CD14-positive monocyte (primary cell): Measurements from ENCODE around the gene RAB26. TPM values are rescaled to one million over a fixed set of nuclear protein-coding genes. Genes with fewer than 3 reads are reported as not detected.

ENCODE experiments used
- DNase-seq, 3 donors: peaks; one replicate each; pipeline ENCODE4 v3.0.0-alpha.2; 2011 to 2022
- H2AFZ ChIP-seq: 2 replicates; pipeline ENCODE4 v1.6.0; 2012; ENCODE audit warnings: mild to moderate bottlenecking, low read depth, low read length, inconsistent platforms; ENCODE audit not compliant: insufficient read depth, poor library complexity, severe bottlenecking
- H3K27ac ChIP-seq, 2 donors: 1 replicate in 1 of 2; 2 replicates in 1 of 2; pipeline ENCODE4 v1.5.1; 2012 to 2013; ENCODE audit warnings: low read length in 2 of 2, control low read depth in 1 of 2, inconsistent platforms in 1 of 2, low read depth in 1 of 2, mild to moderate bottlenecking in 1 of 2
- H3K27me3 ChIP-seq, 2 donors: one replicate each; pipeline versions ENCODE4 v1.6.0 to v1.6.1; 2011 to 2013; ENCODE audit warnings: low read length in 2 of 2; ENCODE audit not compliant: control insufficient read depth in 2 of 2, insufficient read depth in 2 of 2
- H3K36me3 ChIP-seq, 2 donors: replicated peaks in 1 of 2; 1 replicate in 1 of 2; 2 replicates in 1 of 2; pipeline versions ENCODE4 v1.5.1 to v1.6.1; 2012 to 2013; ENCODE audit warnings: low read length in 2 of 2, control low read depth in 1 of 2, inconsistent platforms in 1 of 2, mild to moderate bottlenecking in 1 of 2; ENCODE audit not compliant: insufficient read depth in 2 of 2, control insufficient read depth in 1 of 2
- H3K4me1 ChIP-seq, 2 donors: 1 replicate in 1 of 2; 2 replicates in 1 of 2; pipeline versions ENCODE4 v1.5.1 to v1.6.1; 2012 to 2013; ENCODE audit warnings: low read length in 2 of 2, control low read depth in 1 of 2, inconsistent platforms in 1 of 2, mild to moderate bottlenecking in 1 of 2, moderate library complexity in 1 of 2; ENCODE audit not compliant: insufficient read depth in 2 of 2, control insufficient read depth in 1 of 2
- H3K4me2 ChIP-seq: replicated peaks from 2 replicates; pipeline ENCODE3; 2012; ENCODE audit warnings: low read length, moderate library complexity, mild to moderate bottlenecking; ENCODE audit not compliant: poor library complexity, severe bottlenecking; ENCODE audit errors: extremely low read depth
- H3K4me3 ChIP-seq, 3 experiments: fragments of 200-600 bp in 1 of 3; sonication (generic) in 1 of 3; replicated peaks in 1 of 3; 1 replicate in 2 of 3; 2 replicates in 1 of 3; pipeline ENCODE4 v1.5.1; 2011 to 2013; ENCODE audit warnings: low read length in 3 of 3, mild to moderate bottlenecking in 3 of 3, control low read depth in 2 of 3, low read depth in 2 of 3, inconsistent platforms in 1 of 3, moderate library complexity in 1 of 3
- H3K79me2 ChIP-seq: 2 replicates; pipeline ENCODE4 v1.6.0; 2012; ENCODE audit warnings: mild to moderate bottlenecking, control low read depth, inconsistent platforms, low read length, moderate library complexity; ENCODE audit not compliant: insufficient read depth
- H3K9ac ChIP-seq: 2 replicates; pipeline ENCODE4 v1.6.0; 2017; ENCODE audit warnings: low read length, mild to moderate bottlenecking; ENCODE audit not compliant: insufficient read depth, poor library complexity, severe bottlenecking
- H3K9me3 ChIP-seq, 2 donors: replicated peaks in 1 of 2; 1 replicate in 1 of 2; 2 replicates in 1 of 2; pipeline versions ENCODE4 v1.5.1 to v1.6.1; 2012 to 2013; ENCODE audit warnings: low read length in 2 of 2, control low read depth in 1 of 2; ENCODE audit not compliant: control insufficient read depth in 1 of 2, insufficient read depth in 1 of 2
- H4K20me1 ChIP-seq: 2 replicates; pipeline ENCODE4 v1.6.0; 2012; ENCODE audit warnings: mild to moderate bottlenecking, low read length, control low read depth, moderate library complexity; ENCODE audit not compliant: insufficient read depth
- H3K27ac Mint-ChIP-seq, 7 donors: one replicate each; pipeline ENCODE4 v1.8.0; 2020; ENCODE audit warnings: mild to moderate bottlenecking in 7 of 7, mixed read lengths in 7 of 7, moderate library complexity in 6 of 7, inconsistent platforms in 2 of 7
- H3K27me3 Mint-ChIP-seq, 3 donors: one replicate each; pipeline ENCODE4 v1.8.0; 2021 to 2022; ENCODE audit warnings: low read depth in 3 of 3, mild to moderate bottlenecking in 3 of 3, mixed read lengths in 3 of 3, moderate library complexity in 3 of 3, inconsistent platforms in 1 of 3
- H3K36me3 Mint-ChIP-seq, 2 donors: one replicate each; pipeline ENCODE4 v1.8.0; 2020; ENCODE audit warnings: mixed read lengths in 2 of 2, inconsistent platforms in 1 of 2, mild to moderate bottlenecking in 1 of 2
- H3K4me1 Mint-ChIP-seq: one replicate; pipeline ENCODE4 v1.8.0; 2020; ENCODE audit warnings: mild to moderate bottlenecking, mixed read lengths
- H3K4me3 Mint-ChIP-seq, 2 donors: one replicate each; pipeline ENCODE4 v1.8.0; 2020; ENCODE audit warnings: mild to moderate bottlenecking in 2 of 2, mixed read lengths in 2 of 2, moderate library complexity in 1 of 2
- H3K9me3 Mint-ChIP-seq, 7 donors: one replicate each; pipeline ENCODE4 v1.8.0; 2020 to 2022; ENCODE audit warnings: mixed read lengths in 7 of 7, mild to moderate bottlenecking in 6 of 7, moderate library complexity in 6 of 7, inconsistent platforms in 2 of 7
- CTCF ChIP-seq: fragments of 200-600 bp; IDR thresholded peaks from one replicate; pipeline ENCODE4 v1.8.0; 2022; ENCODE audit warnings: antibody characterized with exemption, mild to moderate bottlenecking
- WGBS: methylation state at CpG from one replicate; pipeline ENCODE4 v1.1.5; 2013; ENCODE audit warnings: missing lambda C conversion rate; ENCODE audit not compliant: insufficient coverage; 5-methylcytosine and 5-hydroxymethylcytosine counted together
- intact Hi-C, 2 donors: fragments of 100-400 bp; cut with micrococcal nuclease; formaldehyde crosslinking; loops; one replicate each; pipeline versions ENCODE4 v1.15.0 to v1.15.1; 2023
- polyA plus RNA-seq, 3 donors: library from polyadenylated mRNA; depleted of rRNA in 1 of 3; unstranded in 2 of 3; stranded (reverse) in 1 of 3; fragments of 300-500 nt in 2 of 3; fragments of >200 nt in 1 of 3; fragmentation: Illumina TruSeq in 2 of 3; gene quantifications; 1 replicate in 2 of 3; 2 replicates in 1 of 3; pipeline ENCODE4 v1.2.3, GENCODE V29; 2012 to 2021

RAB26 gene
- polyA plus RNA-seq, 3 donors, result not detected

GRCh38 chr16:2189252-2189893 lies 40.9 kb downstream of the RAB26 start:
- H3K79me2 ChIP-seq, result no peaks in the 10 kb centered on the region
- peaks cover 17 to 24% (median 20%) of the 10 kb centered on the region in 3 donors for H3K27me3 Mint-ChIP-seq
- no peak overlapping the region for H3K27ac Mint-ChIP-seq
- no peaks in the 10 kb centered on the region for H3K9me3 ChIP-seq
- 97% methylated on average over 16 of the region's 25 CpGs for WGBS
- H3K27me3 ChIP-seq, result peaks cover under 1 to 11% of the 10 kb centered on the region in 2 donors
- H3K9ac ChIP-seq, result no peak overlapping the region
- no peaks in the 10 kb centered on the region for H3K36me3 ChIP-seq
- no peak overlapping the region for H2AFZ ChIP-seq
- no peaks in the 10 kb centered on the region for H3K4me1 Mint-ChIP-seq
- H3K27ac ChIP-seq, result no peak overlapping the region
- H3K4me3 Mint-ChIP-seq, result no peak overlapping the region
- H3K36me3 Mint-ChIP-seq, result no peaks in the 10 kb centered on the region
- DNase-seq, result no peak
- intact Hi-C loops, result no loop called here
- no peaks in the 10 kb centered on the region for H4K20me1 ChIP-seq
- no peak for TF ChIP-seq CTCF
- H3K4me3 ChIP-seq, result no peak overlapping the region
- peaks cover 0 to under 1% (median 0%) of the 10 kb centered on the region in 7 donors for H3K9me3 Mint-ChIP-seq
- no peaks in the 10 kb centered on the region for H3K4me1 ChIP-seq
- no peak overlapping the region for H3K4me2 ChIP-seq

GRCh38 chr16:2190002-2190658 lies 41.7 kb downstream of the RAB26 start:
- Histone ChIP-seq H4K20me1 (no peaks in the 10 kb centered on the region), H3K79me2 (no peaks in the 10 kb centered on the region), H2AFZ (no peak overlapping the region), H3K9me3 (no peaks in the 10 kb centered on the region), H3K9ac (no peak overlapping the region), H3K27ac (no peak overlapping the region), H3K4me3 (no peak overlapping the region), H3K4me2 (no peak overlapping the region), H3K4me1 (no peaks in the 10 kb centered on the region), H3K27me3 (peaks cover 9 to 19% of the 10 kb centered on the region in 2 donors), H3K36me3 (no peaks in the 10 kb centered on the region)
- whole genome bisulfite sequencing, result 94% methylated on average over 23 of the region's 24 CpGs
- intact Hi-C loops, result no loop called here
- Mint-ChIP-seq H3K4me1 (peaks cover 4% of the 10 kb centered on the region), H3K27ac (no peak overlapping the region), H3K4me3 (no peak overlapping the region), H3K9me3 (peaks cover 0 to 8% (median 0%) of the 10 kb centered on the region in 7 donors), H3K36me3 (no peaks in the 10 kb centered on the region), H3K27me3 (peaks cover 24 to 30% (median 28%) of the 10 kb centered on the region in 3 donors)
- TF ChIP-seq CTCF, result no peak
- no peak for DNase-seq
